GM21381 (cell line): Measurements from ENCODE around the gene GPC1.

Source experiments
- ATAC-seq: cut with Tn5 transposase; IDR thresholded peaks from one replicate; pipeline ENCODE4 v1.9.1; 2021; ENCODE audit warnings: mild to moderate bottlenecking, moderate library complexity; ENCODE audit not compliant: unreplicated experiment

GPC1 gene

GRCh38 chr2:240455272-240455646 lies 19.8 kb downstream of the GPC1 start:
- no peak for ATAC-seq

- no peak for ATAC-seq
Observed at GRCh38 chr2:240455647-240456446, 20.4 kb downstream of the GPC1 start.

- no peak for ATAC-seq
Observed at GRCh38 chr2:240456447-240457222, 21.2 kb downstream of the GPC1 start.

- ATAC-seq = no peak
Observed at GRCh38 chr2:240457223-240458043, 22.0 kb downstream of the GPC1 start.

GRCh38 chr2:240458044-240458899 lies 22.8 kb downstream of the GPC1 start:
- no peak for ATAC-seq

- no peak for ATAC-seq
Observed at GRCh38 chr2:240458900-240459391, 23.5 kb downstream of the GPC1 start.

GRCh38 chr2:240459401-240460252 lies 24.2 kb downstream of the GPC1 start:
- no peak for ATAC-seq

- no peak for ATAC-seq
Observed at GRCh38 chr2:240460253-240460711, 24.8 kb downstream of the GPC1 start.

GRCh38 chr2:240460781-240461431 lies 25.4 kb downstream of the GPC1 start:
- ATAC-seq = no peak

GRCh38 chr2:240461471-240462072 lies 26.1 kb downstream of the GPC1 start:
- ATAC-seq = no peak

- no peak for ATAC-seq
Observed at GRCh38 chr2:240462073-240462706, 26.7 kb downstream of the GPC1 start.

- no peak for ATAC-seq
Observed at GRCh38 chr2:240462707-240463273, 27.3 kb downstream of the GPC1 start.

- ATAC-seq = no peak
Observed at GRCh38 chr2:240463274-240463865, 27.9 kb downstream of the GPC1 start.

- no peak for ATAC-seq
Observed at GRCh38 chr2:240463866-240464481, 28.5 kb downstream of the GPC1 start.

GRCh38 chr2:240464514-240465241 lies 29.2 kb downstream of the GPC1 start:
- ATAC-seq = no peak

GRCh38 chr2:240465268-240465764 lies 29.9 kb downstream of the GPC1 start:
- no peak for ATAC-seq
